Stomach (tissue), 9 donors: Measurements from ENCODE around the gene DCLK1. TPM values are rescaled to one million over a fixed set of nuclear protein-coding genes. Genes with fewer than 3 reads are reported as not detected.

Source experiments
- DNase-seq, 2 donors: peaks; one replicate each; pipeline versions ENCODE4 v3.0.0 to v3.0.0-alpha.2; 2013 to 2019
- H3K27ac ChIP-seq, 5 donors: fragments of 200-600 bp in 4 of 5; sonication (generic) in 4 of 5; one replicate each; pipeline ENCODE4 v1.5.1; 2013 to 2019; ENCODE audit warnings: mild to moderate bottlenecking in 1 of 5, moderate library complexity in 1 of 5
- H3K27me3 ChIP-seq, 3 donors: fragments of 200-600 bp; sonication (generic); one replicate each; pipeline ENCODE4 v1.5.1; 2017 to 2019; ENCODE audit warnings: mixed run types in 1 of 3
- H3K36me3 ChIP-seq, 4 donors: fragments of 200-600 bp; sonication (generic); 1 replicate in 3 of 4; 2 replicates in 1 of 4; pipeline ENCODE4 v1.5.1; 2016 to 2019
- H3K4me1 ChIP-seq, 4 donors: fragments of 200-600 bp; sonication (generic); one replicate each; pipeline ENCODE4 v1.5.1; 2016 to 2019
- H3K4me3 ChIP-seq, 4 donors: fragments of 200-600 bp; sonication (generic) in 3 of 4; one replicate each; pipeline ENCODE4 v1.5.1; 2016 to 2019; ENCODE audit warnings: mild to moderate bottlenecking in 1 of 4
- H3K9me3 ChIP-seq, 4 donors: fragments of 200-600 bp; sonication (generic); one replicate each; pipeline ENCODE4 v1.5.1; 2016 to 2019
- CTCF ChIP-seq, 7 experiments: fragments of 450-650 bp in 4 of 7; fragments of 200-600 bp in 3 of 7; sonication (generic) in 3 of 7; IDR thresholded peaks; one replicate each; pipeline ENCODE4 v1.5.1; 2016 to 2019; ENCODE audit warnings: antibody characterized with exemption in 7 of 7, control low read depth in 2 of 7, mild to moderate bottlenecking in 1 of 7
- EP300 ChIP-seq: sonication (generic); formaldehyde crosslinking; IDR thresholded peaks from one replicate; pipeline ENCODE4 v1.6.1; 2017; ENCODE audit warnings: antibody characterized with exemption
- POLR2A ChIP-seq, 4 donors: fragments of 450-650 bp; IDR thresholded peaks; one replicate each; pipeline ENCODE4 v1.6.1; 2016; ENCODE audit warnings: antibody characterized with exemption in 4 of 4, control low read depth in 2 of 4, mild to moderate bottlenecking in 1 of 4, moderate library complexity in 1 of 4
- POLR2AphosphoS5 ChIP-seq, 3 donors: sonication (generic); formaldehyde crosslinking; IDR thresholded peaks; one replicate each; pipeline ENCODE4 v1.6.1; 2016; ENCODE audit warnings: antibody characterized with exemption in 3 of 3
- WGBS, 5 donors: extraction: QIAGEN DNeasy Blood & Tissue Kit in 3 of 5; methylation state at CpG; one replicate each; pipeline versions ENCODE4 v1.1.5 to v1.1.7; 2013 to 2018; 5-methylcytosine and 5-hydroxymethylcytosine counted together
- intact Hi-C: fragments of 100-400 bp; cut with DNase I; formaldehyde crosslinking; loops from one replicate; pipeline ENCODE4 v1.15.1; 2023; ENCODE audit warnings: low total_unique reads
- polyA plus RNA-seq, 3 donors: library from polyadenylated mRNA; stranded (reverse); fragments of 200-250 nt; gene quantifications; one replicate each; pipeline ENCODE4 v1.2.3, GENCODE V29; 2013
- total RNA-seq, 5 donors: library from RNA; depleted of rRNA; stranded (reverse); fragments of >200 nt; gene quantifications; one replicate each; pipeline versions ENCODE4 v1.1.0 to v1.2.3, GENCODE V29; 2014 to 2016
- donor health status: healthy with polysubstance abuse.
- donor health status: Bipolar disorder and iron deficiency.
- donor health status: healthy.

DCLK1 gene
- total and polyA plus RNA-seq, 8 donors, result 0.68 to 36.7 (median 4.1) TPM

GRCh38 chr13:36086117-36086516 lies 45.1 kb downstream of the DCLK1 start:
- no peaks in the 10 kb centered on the region for H3K4me1 ChIP-seq
- H3K9me3 ChIP-seq, result no peaks in the 10 kb centered on the region
- no peaks in the 10 kb centered on the region for H3K36me3 ChIP-seq
- H3K4me3 ChIP-seq, result no peak overlapping the region
- no peak overlapping the region for H3K27ac ChIP-seq
- WGBS, 5 donors, result 66 to 76% (median 68%) methylated on average over 3 of the region's 3 CpGs
- H3K27me3 ChIP-seq, result no peaks in the 10 kb centered on the region
- intact Hi-C loops, result no loop called here
- TF ChIP-seq EP300 (no peak), POLR2AphosphoS5 (IDR thresholded peaks at IDR 0.05) (no peak), POLR2A (IDR thresholded peaks at IDR 0.05) (no peak), CTCF (IDR thresholded peaks at IDR 0.05) (no peak)
- no peak for DNase-seq

GRCh38 chr13:36084131-36084530 lies 47.1 kb downstream of the DCLK1 start:
- H3K4me1 ChIP-seq, result no peaks in the 10 kb centered on the region
- no peaks in the 10 kb centered on the region for H3K27me3 ChIP-seq
- no peaks in the 10 kb centered on the region for H3K9me3 ChIP-seq
- H3K36me3 ChIP-seq, result no peaks in the 10 kb centered on the region
- H3K4me3 ChIP-seq, result no peak overlapping the region
- no peak for TF ChIP-seq EP300
- no peak for TF ChIP-seq CTCF (IDR thresholded peaks at IDR 0.05)
- TF ChIP-seq POLR2AphosphoS5 (IDR thresholded peaks at IDR 0.05), result no peak
- no peak for TF ChIP-seq POLR2A (IDR thresholded peaks at IDR 0.05)
- no peak for DNase-seq
- no peak overlapping the region for H3K27ac ChIP-seq
- WGBS, 5 donors, result 64 to 75% (median 71%) methylated on average over 6 of the region's 6 CpGs
- intact Hi-C loops, result no loop called here

- WGBS, 5 donors, result 60 to 75% (median 68%) methylated on average over 2 of the region's 2 CpGs
- Histone ChIP-seq H3K27me3 (no peaks in the 10 kb centered on the region), H3K9me3 (no peaks in the 10 kb centered on the region), H3K27ac (no peak overlapping the region), H3K4me1 (no peaks in the 10 kb centered on the region), H3K36me3 (no peaks in the 10 kb centered on the region), H3K4me3 (no peak overlapping the region)
- intact Hi-C loops, result no loop called here
- TF ChIP-seq EP300, result no peak
- no peak for TF ChIP-seq POLR2AphosphoS5 (IDR thresholded peaks at IDR 0.05)
- DNase-seq, result no peak
Measured at GRCh38 chr13:36082806-36083205, 48.4 kb downstream of the DCLK1 start.

GRCh38 chr13:36082396-36082795 lies 48.8 kb downstream of the DCLK1 start:
- 65 to 86% (median 85%) methylated on average over 2 of the region's 2 CpGs for whole genome bisulfite sequencing, 5 donors
- no peaks in the 10 kb centered on the region for H3K27me3 ChIP-seq
- no peaks in the 10 kb centered on the region for H3K36me3 ChIP-seq
- TF ChIP-seq CTCF (IDR thresholded peaks at IDR 0.05) (no peak), POLR2A (IDR thresholded peaks at IDR 0.05) (no peak)
- no peak for DNase-seq
- no peaks in the 10 kb centered on the region for H3K4me1 ChIP-seq
- no peak overlapping the region for H3K4me3 ChIP-seq
- no peak overlapping the region for H3K27ac ChIP-seq
- intact Hi-C loops, result no loop called here
- H3K9me3 ChIP-seq, result no peaks in the 10 kb centered on the region

- Histone ChIP-seq H3K36me3 (no peaks in the 10 kb centered on the region), H3K9me3 (no peaks in the 10 kb centered on the region), H3K4me3 (no peak overlapping the region), H3K27me3 (no peaks in the 10 kb centered on the region), H3K4me1 (no peaks in the 10 kb centered on the region), H3K27ac (no peak overlapping the region)
- intact Hi-C loops, result no loop called here
- TF ChIP-seq POLR2AphosphoS5 (IDR thresholded peaks at IDR 0.05) (no peak), CTCF (IDR thresholded peaks at IDR 0.05) (no peak), POLR2A (IDR thresholded peaks at IDR 0.05) (no peak), EP300 (no peak)
- DNase-seq, result no peak
Measured at GRCh38 chr13:36076211-36076610, 55.0 kb downstream of the DCLK1 start.
